GM03348 (cell line): ENCODE data around the gene TH.

ENCODE experiments used
- DNase-seq: peaks from one replicate; pipeline ENCODE4 v3.0.0; 2012; ENCODE audit warnings: low spot score

The TH gene

DNA sequence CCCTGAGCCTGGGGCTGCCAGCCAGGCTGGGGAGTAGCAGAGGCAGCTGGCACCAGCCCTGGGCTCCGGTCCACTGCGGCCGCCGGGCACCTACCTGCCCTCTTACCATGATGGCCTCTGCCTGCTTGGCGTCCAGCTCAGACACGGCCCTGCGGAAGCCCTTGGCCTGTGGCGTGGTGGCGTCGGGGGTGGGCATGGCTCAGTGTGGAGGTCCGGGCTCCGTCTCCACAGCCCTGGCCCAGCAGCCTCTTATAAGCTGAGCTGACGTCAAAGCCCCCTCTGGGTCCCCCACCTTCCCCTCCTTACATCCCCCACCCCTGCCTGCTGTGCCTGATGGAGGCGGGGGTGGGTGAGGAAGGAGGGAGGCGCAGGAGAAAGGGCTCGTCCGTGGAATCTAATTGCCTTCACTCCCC, at the start of gene TH:
TSS of gene TH (minus strand) at position 225 of the 413 bp plus-strand sequence. CDS start at position 196, 29 bp downstream.
- DNase-seq: no peak

DNA sequence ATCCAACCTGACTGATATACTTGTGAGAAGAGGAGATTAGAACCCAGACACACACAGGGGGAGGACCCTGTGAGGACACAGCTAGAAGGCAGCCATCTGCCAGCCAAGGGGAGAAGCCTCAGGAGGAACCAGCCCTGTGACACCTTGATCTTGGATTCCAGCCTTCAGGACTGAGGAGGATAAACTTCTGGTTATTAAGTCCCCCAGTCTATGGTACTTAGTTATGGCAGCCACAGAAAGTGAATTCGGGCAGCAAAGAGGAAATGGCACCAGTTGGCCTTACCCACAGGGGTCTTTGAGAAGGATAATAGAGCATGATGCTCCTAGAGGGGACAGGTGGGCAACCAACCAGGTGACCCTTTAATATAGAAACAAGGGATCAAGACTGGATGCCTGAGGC, 49.4 kb upstream of the TH start:
- DNase-seq: no peak

DNA sequence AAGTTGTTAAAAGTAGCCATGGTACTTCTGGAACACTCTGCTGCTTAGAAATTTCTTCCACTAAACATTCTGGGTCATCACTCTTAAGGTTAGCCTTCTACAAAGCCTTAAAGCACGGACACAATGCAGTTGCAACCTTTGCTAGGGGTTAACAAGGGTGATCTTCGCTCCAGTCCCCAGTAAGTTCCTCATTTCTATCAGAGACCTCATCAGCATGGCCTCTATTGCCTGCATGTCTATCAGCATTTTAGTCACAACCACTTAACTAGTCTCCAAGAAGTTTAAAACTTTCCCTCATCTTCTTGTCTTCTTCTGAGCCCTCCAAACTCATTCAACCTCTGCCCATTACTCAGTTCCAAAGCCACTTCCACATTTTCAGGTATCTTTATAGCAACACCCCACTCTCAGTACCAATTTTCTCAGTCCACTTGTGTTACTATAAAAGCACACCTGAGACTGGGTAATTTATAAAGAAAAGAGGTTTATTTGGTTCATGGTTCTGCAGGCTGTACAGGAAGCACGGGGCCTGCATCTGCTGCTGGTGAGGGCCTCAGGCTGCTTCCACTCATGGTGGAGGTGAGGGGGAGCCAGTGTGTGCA, 48.7 kb upstream of the TH start:
- DNase-seq: no peak

DNA sequence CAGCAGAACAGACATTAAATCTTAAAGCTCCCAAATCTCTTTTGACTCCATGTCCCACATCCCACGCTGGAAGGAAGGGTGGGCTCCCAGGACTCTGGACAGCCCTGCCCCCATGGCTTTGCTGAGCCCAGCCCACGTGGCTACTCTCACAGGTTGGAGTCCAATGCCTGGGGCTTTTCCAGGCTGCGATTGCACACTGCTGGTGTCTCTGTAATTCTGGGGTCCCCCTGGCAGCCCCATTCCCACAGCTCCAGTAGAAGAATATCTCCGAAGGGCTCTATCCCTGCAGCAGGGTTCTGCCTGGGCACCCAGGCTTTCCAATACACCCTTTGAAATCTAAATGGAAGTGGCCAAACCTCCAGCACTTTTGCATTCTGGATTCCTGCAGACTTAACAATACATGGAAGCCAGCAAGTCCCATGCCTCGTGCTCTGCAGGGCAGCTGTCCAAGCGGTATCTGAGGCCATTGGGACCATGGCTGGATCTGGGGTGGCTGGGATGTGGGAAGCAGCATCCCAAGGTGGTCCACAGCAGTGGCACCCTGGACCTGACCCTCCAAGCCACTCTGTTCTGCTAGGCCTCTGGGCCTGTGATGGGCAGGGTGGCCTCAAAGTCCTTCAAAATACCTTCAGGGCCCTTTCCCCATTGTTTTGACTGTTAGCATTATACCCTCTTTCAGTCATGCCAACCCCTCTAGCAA, 47.9 kb upstream of the TH start:
- DNase-seq: no peak

DNA sequence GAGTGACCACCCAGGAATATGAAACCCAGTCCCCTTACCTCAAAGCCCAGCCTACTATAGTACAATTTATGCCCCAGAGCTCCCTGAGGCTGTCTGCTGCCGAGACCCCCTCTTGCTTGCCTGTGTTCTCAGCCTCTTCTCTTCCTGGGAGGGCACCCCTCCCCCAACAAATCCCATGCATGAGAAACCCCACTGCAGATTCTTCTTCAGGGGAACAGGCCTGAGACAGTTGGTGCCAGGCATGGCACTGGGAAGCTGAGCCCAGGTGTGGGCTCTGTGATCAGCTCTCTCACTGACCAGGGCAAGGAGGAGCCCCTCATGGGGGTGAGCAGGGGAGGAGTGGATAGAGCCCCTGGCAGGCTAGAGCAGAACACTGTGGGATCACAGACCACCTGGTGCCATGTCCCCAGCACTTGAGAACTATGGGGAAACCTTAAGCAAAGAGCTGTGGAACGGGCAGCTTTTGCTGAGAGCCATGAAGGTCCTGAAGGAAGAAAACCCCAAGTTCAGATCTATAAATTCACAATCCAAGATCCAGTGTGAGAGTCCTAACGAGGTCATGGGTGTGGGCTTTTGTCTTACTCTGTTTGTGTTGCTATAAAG, 46.5 kb upstream of the TH start:
- no peak for DNase-seq

DNA sequence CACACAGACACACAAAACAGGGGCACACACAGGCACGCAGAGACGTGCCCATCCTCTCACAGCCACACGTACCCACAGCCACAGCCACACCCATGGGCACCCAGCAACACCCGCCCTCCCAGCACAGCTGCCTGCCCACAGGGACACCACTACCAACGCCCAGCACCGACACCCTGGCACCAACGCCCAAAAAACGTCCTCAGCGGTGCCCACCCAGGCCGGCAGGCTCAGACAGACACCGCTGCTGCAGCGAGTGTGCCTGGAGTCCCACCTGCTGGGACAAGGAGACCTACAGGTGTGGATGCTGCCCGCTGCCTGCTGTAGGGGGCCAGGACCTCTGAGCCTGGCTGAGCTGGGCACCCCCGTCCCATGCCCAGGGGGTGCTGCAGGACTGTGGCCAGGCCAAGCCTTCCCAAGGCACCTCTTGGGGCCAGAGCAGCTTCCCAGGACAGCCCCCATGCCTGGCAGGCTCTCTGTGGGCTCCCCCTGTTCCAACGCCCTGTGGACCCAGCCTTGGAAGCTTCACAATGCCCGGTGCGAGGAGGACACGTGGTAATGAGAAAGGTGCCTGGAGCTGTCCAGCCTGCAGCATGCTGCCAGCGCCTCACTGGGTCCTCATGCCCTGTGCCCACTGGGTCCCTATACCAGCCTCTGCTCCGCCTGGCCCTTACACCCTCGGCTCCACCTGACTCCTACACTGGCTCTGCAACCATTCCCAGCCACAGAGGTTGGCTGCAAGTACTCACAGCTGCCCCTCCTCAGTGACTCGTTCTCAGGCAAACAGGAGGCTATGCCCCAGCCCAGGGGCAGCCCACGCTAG, 45.8 kb upstream of the TH start:
- DNase-seq: no peak

DNA sequence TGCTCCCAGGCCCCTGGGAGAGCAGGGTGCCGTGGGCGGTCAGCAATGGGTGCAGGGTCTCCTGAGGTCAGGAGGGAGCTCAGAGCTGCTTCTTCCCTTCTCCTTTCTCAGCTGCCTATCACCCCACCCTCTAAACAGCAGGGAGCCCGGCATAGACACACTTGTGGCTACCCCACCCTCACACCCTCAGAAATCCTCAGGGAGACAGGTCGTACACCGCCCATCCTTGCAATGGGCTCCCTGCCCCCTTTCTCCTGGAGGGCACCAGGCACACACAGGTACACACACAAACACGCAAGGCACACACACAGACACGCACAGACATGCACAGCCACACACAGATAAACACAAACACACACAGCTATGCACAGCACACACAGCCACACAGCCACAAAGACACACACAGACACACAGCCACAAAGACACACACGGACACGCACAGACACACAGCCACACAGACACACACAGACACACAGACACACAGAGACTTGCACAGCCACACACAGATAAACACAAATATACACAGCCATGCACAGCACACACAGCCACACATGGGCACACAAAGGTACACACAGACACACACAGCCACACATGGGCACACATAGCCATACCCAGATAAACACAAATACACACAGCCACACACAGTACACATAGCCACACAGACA, 44.9 kb upstream of the TH start:
- no peak for DNase-seq

DNA sequence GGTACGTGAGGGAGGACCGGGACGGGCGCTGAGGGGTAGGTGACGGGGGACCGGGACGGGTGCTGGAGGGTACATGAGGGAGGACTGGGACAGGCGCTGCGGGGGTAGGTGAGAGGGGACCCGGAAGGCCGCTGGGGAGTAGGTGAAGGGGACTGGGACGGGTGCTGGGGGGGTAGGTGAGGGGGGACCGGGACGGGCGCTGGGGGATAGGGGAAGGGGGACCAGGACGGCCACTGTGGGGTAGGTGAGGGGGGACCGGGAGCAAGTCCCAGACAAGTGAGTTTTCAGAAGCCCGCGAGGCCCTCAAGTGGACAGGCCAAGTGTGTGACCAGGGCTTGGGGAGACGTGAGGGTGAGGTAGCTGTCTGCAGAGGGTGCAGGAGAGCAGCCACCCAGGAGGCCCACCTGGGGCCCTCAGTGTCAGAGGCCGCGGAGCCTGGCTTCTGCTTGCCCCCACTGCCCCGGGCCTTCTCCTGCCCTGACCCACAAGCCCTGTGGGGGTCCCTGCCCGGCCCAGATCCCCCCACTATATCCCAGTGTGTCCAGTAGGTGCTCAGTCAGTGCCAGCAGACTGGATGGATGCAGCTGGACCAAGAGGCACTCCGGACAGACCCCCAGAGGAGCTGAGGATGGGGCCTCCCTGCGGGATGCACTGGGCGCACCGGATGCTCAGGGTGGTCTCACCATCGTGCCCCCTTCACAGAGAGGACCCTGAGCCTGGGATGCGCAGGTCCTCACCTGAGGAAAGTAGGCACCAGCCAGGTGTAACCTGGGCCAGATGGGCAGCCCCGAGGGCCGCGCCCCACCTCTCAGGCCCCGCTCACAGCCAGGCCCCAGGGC, 44.2 kb upstream of the TH start:
- DNase-seq: no peak

DNA sequence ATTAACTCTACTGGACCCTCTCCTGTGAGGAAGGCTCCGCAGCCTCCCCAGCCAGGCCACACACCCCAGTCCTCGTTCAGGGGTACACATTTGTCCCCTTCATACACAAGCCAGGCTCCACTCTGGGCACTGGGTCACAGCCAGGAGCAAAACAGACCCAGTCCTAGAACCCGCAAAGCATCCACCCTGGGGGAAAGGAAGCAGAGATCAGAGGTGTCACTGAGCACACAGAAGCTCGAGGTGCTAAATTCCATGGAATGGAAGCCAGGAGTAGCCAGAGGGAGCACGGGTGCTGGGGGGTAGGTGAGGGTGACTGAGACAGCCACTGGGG, 43.6 kb upstream of the TH start:
- DNase-seq: no peak

DNA sequence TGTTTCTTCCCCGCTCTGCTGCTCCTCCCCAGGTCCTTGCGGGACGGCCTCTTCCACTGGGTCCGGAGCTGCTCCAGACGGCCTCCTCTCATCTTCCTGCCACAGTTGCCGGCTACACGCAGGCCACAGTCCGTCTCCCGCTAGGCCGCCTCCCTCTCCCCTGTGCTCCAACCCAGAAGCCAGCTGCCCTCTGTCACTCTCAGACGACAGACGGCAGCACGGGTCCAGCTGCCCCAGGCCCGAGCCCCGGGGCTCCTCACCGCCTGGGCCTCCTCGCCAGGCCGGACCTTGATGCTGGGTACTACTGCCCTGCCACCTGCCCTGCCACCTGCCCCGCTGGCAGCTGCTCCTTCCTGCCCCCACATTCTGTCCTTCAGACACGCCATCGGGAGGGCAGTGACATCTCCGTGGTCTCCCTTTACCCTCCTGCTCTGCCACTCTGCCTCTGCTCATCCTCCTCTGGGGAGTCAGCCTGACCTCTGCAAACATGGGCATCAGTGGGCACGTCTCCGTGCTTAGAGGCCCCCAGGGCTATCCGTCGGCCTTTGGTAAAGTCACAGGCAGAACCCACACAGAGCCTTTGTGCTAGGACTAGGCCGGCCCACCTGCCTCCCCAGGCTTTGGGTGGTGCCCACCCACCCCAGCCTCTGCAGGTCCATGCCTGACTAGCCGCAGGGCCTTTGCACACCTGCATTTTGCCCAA, 43.1 kb upstream of the TH start:
- peak; percentile 10 for DNase-seq

DNA sequence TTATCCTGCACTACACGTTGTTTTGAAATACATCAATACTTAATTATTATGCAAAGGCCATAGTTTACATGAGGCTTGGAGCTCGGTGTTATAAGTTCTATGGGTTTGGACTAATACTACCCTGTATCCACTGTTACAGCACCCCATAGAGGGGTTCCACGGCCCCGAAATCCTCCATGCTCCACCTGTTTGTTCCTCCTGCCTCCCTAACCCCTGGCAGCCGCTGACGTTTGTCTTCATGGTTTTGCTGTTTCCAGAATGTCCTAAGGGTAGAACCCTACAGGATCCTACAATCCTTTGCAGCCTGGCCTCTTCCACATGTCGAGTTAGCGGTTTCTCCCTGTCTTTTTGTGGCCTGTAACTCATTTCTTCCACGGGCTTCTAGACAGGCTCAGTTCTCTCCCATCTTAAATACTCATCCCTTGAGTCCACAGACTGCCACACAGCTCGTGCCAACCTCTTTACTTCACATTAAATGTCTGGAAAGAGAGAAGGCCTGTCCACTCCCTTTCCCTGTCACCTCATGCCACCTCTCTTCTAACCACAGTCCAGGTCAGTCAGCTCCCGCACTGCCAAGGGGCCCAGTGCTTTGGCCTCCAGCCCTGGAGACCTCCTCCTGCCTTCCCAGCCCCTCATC, 42.4 kb upstream of the TH start:
- no peak for DNase-seq

DNA sequence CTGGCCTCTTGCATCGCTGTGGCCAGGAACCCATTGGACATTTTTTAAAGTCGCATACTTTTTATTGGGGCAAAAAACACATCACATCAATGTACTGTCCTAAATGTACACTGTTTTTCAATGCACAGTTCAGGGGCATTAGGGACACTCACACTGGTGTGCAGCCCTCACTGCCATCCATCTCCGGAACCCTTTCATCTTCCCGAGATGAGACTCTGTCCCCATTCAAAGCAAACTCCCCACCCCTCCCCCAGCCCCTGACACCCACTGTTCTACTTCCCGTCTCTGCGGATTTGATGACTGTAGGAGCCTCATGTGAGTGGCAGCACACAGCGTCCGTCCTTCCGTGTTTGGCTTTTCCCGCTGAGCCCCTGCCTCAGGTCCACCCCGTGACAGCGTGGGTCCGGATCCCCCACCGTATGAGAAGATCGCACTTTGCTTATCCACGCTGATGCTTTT, 41.8 kb upstream of the TH start:
- DNase-seq: no peak

DNA sequence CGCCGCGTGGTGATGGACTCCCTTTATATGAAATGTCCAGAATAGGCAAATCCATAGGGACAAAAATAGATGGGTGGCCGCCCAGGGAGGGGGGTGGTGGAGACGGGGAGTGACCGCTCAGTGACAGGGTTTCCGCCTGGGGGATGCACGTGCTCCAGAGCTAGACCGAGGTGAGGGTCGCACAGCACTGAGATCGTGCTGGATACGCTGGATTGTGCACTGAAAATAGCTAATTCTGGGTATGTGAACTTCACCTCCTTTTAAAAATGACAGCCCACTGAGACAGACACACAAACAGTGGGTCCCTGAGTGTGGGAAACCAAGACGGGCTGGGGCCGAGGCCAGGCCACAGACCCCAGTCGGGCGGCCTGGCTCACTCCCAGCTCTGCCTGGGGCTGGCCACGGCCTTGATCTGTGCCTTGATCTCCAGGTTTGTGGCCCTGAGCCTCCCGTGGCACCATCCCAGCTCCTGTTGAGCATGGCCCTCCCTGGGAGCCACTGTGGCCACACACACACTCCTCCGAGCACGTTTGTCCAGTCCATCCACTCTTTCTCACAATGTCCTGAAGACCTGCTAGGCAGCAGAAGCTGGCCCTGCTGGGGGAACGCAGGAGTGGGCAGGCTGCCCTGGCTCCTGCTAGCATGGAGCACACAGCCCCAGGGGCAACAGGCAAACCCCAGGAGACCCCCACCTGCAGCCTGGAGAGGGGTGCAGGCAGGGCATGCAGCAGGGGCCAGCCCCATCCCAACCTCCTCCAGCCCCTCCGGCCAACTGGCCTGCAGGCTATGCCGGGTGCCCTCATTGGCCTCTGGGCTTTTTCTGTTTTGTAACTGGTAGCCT, 41.0 kb upstream of the TH start:
- no peak for DNase-seq

DNA sequence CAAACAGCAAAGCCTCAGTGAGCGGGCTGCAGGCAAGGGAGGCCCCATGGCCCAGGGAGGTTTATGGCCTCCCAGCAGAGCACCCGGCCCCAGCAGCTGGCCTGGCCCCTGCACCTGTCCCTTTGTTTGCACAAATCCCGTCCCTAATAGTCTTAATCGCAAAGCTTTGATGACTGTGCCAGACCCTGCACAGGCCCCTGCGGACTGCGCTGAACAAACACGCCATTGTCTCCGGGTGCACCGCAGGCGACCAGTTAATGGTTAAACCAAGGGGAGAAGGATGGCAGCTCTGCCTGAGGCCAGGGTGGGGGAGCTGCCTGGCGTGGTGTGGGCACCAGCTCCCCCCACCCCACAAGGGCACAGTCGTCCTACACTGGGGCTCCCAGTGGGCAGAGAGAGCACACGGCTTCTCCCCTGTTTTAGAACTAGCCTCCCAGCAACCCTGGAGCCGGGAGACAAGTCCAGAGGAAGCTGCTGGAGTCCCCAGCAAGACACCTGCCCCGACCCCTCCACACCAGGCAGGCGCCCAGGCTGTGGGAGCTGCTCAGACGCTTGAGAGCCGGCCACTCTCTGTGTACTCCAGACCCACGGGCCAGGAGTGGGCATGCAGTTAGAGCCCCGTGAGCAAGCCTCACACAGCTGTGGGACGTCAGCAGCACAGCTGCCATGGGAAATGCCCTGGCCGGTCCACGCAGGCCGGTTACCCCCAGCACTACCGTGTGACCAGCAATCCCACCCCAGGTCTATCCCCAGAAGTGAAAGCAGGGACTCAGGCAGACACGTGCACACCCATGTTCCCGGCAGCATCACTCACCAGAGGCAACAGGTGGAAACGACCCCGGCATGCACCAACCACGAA, 39.7 kb upstream of the TH start:
- no peak for DNase-seq

DNA sequence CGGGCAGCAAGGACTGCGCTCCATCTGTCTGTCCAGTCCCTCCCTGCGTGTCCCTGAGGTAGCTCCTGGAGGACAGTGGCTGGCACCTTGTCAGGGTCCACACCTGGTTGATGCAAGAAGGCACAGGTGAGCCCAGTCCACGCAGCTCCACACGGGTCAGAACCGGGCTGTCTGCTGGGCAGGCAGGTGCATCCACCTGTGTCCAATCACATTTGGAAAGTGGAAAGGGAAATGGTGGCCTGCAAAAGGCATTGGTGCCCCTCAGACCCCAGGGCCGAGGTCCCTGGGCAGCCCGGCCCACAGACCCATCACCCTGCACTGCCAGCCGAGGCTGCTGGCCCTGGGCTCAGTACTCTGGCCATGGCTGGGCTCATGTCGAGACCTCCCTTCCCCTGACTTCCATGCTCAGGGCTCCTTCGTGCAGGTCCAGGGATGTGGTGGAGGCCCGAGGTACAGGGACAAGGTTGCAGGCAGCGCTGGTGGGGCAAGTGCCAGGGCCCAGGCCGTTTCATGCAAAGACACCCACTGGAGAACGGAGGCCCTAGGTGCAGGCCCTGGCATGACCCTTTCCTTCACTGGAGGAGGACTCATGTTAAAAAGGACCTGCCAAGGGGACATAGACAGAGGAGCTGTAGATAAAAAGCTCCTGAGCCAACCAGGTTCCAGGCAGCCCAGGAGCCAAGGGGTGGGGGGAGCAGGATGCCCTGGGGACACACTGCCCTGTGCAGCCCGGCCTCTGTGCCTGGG, 38.9 kb upstream of the TH start:
- DNase-seq: no peak

DNA sequence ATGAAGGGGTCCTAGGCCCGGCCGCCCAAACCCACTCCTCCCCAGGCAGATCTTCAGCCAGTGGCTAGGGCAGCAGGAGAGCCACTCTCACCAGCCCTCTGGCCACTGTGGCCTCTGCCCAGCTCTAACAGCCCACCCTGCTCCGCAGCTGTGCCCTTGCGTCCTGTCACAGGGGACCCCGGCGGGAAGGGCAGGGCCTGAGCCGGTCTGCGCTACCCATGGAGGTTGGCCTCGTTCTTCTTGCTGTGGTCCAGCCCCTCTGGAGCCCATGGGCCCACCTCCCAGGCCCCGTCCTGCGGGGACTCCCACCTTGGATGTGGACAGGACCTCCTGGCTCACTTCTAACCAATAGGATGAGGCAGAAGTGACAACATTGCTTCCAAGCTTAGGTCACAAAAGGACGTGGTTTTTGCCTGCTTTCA, 38.3 kb upstream of the TH start:
- DNase-seq: no peak

DNA sequence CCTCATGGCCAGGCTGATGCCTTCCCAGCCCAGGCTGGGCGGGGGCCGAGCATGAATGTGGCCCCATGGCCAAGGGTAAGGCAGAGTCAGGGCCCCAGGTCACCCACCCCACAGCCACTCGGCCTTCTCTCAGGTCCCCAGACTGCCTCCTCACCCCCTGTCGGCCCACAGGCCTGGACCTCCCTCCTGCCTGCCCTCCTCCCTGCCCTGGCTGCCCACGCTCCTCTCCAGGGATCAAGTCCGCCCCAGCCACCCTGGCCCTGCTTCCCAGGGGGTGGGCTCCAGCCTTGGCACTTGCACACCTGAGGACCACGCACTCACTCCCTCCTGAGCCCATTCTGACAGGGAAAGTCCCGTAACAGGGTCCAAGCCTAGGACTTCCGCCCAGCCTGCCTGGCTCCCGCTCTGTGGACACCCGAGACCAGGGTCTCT, 37.8 kb upstream of the TH start:
- no peak for DNase-seq
